Tibial nerve (tissue), 4 donors: ENCODE results near the gene NSUN6. TPM values are rescaled to one million over a fixed set of nuclear protein-coding genes. Genes with fewer than 3 reads are reported as not detected.
"Not testable (repeated sequence)": the region's sequence is repeated elsewhere in the genome, so short reads cannot be mapped to it uniquely, and the experiment has no call there.

ENCODE experiments used
- DNase-seq, 2 donors: peaks; one replicate each; pipeline ENCODE4 v3.0.0-alpha.2; 2019; ENCODE audit warnings: low spot score in 2 of 2
- H3K27ac ChIP-seq, 4 donors: fragments of 200-600 bp; sonication (generic) in 3 of 4; one replicate each; pipeline ENCODE4 v1.5.1; 2017 to 2019; ENCODE audit warnings: mild to moderate bottlenecking in 1 of 4
- H3K27me3 ChIP-seq, 2 donors: fragments of 200-600 bp; sonication (generic) in 1 of 2; one replicate each; pipeline versions ENCODE4 v1.5.1 to v1.6.0; 2017 to 2019
- H3K36me3 ChIP-seq, 3 donors: fragments of 200-600 bp; sonication (generic); one replicate each; pipeline ENCODE4 v1.5.1; 2018 to 2019
- H3K4me1 ChIP-seq, 4 donors: fragments of 200-600 bp; sonication (generic) in 3 of 4; one replicate each; pipeline ENCODE4 v1.5.1; 2017 to 2019
- H3K4me3 ChIP-seq, 4 donors: fragments of 200-600 bp; sonication (generic) in 3 of 4; one replicate each; pipeline ENCODE4 v1.5.1; 2017 to 2019; ENCODE audit warnings: mild to moderate bottlenecking in 1 of 4, moderate library complexity in 1 of 4
- H3K9me3 ChIP-seq, 4 donors: fragments of 200-600 bp; sonication (generic) in 3 of 4; one replicate each; pipeline ENCODE4 v1.5.1; 2017 to 2019
- EP300 ChIP-seq, 2 donors: sonication (generic); formaldehyde crosslinking; IDR thresholded peaks; one replicate each; pipeline ENCODE4 v1.6.1; 2017; ENCODE audit warnings: antibody characterized with exemption in 2 of 2, mild to moderate bottlenecking in 1 of 2
- POLR2A ChIP-seq, 2 donors: fragments of 450-650 bp; IDR thresholded peaks; one replicate each; pipeline ENCODE4 v1.6.1; 2017; ENCODE audit warnings: antibody characterized with exemption in 2 of 2, mild to moderate bottlenecking in 2 of 2, moderate library complexity in 2 of 2
- WGBS, 2 donors: methylation state at CpG; one replicate each; pipeline ENCODE4 v1.1.5; 2018; 5-methylcytosine and 5-hydroxymethylcytosine counted together
- total RNA-seq, 4 donors: library from RNA; depleted of rRNA; stranded (reverse); fragments of >200 nt; gene quantifications; one replicate each; pipeline ENCODE4 v1.1.0, GENCODE V29; 2016
- TF ChIP-seq, protein P1 (sequence below), 5 experiments: fragments of 200-600 bp in 3 of 5; fragments of 450-650 bp in 2 of 5; sonication (generic) in 3 of 5; IDR thresholded peaks; one replicate each; pipeline ENCODE4 v1.5.1; 2016 to 2019; ENCODE audit warnings: antibody characterized with exemption in 5 of 5, mild to moderate bottlenecking in 3 of 5, moderate library complexity in 2 of 5

The NSUN6 gene
- total RNA-seq, 4 donors from 2014 or later, result 15.6 to 30.6 (median 24.7) TPM

DNA sequence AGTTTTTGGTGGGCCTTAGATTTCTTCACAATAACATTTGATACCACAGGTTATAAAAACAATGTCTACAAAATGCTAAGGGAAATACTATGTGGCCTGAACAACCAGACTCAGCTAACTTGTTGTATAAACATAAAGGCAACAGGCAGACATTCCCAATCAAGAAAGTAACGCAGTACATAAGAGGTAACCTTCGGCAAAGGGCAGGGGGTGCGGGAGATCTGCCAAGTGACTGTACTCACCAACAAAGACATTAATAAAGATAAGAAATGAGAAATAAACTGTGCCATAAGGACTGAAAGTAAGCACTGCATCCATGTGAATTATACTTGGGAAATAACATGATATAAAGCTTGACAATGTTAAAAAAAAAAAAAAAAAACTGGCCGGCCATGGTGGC is 15.4 kb downstream of the NSUN6 start:
- Histone ChIP-seq H3K36me3 (peaks cover 0 to 14% (median 0%) of the 10 kb centered on the region in 3 donors), H3K27me3 (no peaks in the 10 kb centered on the region), H3K27ac (no peak overlapping the region), H3K4me3 (no peak overlapping the region), H3K4me1 (no peaks in the 10 kb centered on the region), H3K9me3 (peaks cover 0 to 8% (median 0%) of the 10 kb centered on the region in 4 donors)
- no peak for DNase-seq
- no peak for TF ChIP-seq EP300 (IDR thresholded peaks at IDR 0.05)
- no peak for TF ChIP-seq POLR2A (IDR thresholded peaks at IDR 0.05)
- TF ChIP-seq, protein P1, sequence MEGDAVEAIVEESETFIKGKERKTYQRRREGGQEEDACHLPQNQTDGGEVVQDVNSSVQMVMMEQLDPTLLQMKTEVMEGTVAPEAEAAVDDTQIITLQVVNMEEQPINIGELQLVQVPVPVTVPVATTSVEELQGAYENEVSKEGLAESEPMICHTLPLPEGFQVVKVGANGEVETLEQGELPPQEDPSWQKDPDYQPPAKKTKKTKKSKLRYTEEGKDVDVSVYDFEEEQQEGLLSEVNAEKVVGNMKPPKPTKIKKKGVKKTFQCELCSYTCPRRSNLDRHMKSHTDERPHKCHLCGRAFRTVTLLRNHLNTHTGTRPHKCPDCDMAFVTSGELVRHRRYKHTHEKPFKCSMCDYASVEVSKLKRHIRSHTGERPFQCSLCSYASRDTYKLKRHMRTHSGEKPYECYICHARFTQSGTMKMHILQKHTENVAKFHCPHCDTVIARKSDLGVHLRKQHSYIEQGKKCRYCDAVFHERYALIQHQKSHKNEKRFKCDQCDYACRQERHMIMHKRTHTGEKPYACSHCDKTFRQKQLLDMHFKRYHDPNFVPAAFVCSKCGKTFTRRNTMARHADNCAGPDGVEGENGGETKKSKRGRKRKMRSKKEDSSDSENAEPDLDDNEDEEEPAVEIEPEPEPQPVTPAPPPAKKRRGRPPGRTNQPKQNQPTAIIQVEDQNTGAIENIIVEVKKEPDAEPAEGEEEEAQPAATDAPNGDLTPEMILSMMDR (IDR thresholded peaks at IDR 0.05), result no peak
- 92 to 100% methylated on average over 4 of the region's 4 CpGs for WGBS, 2 donors

DNA sequence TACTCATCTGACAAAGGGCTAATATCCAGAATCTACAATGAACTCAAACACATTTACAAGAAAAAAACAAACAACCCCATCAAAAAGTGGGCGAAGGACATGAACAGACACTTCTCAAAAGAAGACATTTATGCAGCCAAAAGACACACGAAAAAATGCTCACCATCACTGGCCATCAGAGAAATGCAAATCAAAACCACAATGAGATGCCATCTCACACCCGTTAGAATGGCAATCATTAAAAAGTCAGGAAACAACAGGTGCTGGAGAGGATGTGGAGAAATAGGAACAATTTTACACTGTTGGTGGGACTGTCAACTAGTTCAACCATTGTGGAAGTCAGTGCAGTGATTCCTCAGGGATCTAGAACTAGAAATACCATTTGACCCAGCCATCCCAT is 18.9 kb downstream of the NSUN6 start:
- H3K36me3 ChIP-seq, result peaks cover 0 to 14% (median 0%) of the 10 kb centered on the region in 3 donors
- H3K4me1 ChIP-seq, DNase-seq, H3K4me3 ChIP-seq, H3K27me3 ChIP-seq, H3K9me3 ChIP-seq, H3K27ac ChIP-seq: not testable (repeated sequence)
- 92 to 96% methylated on average over 2 to 3 of the region's 3 CpGs for WGBS, 2 donors

DNA sequence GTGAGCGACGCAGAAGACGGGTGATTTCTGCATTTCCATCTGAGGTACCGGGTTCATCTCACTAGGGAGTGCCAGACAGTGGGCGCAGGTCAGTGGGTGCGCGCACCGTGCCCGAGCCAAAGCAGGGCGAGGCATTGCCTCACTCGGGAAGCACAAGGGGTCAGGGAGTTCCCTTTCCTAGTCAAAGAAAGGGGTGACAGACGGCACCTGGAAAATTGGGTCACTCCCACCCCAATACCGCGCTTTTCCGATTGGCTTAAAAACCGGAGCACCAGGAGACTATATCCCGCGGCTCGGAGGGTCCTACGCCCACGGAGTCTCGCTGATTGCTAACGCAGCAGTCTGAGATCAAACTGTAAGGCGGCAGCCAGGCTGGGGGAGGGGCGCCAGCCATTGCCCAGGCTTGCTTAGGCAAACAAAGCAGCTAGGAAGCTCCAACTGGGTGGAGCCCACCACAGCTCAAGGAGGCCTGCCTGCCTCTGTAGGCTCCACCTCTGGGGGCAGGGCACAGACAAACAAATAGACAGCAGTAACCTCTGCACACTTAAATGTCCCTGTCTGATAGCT is 23.9 kb downstream of the NSUN6 start:
- peak in 1 of 2 donors; percentile 48 for DNase-seq
- WGBS, 2 donors, result 2 to 3% methylated on average over 21 to 25 of the region's 25 CpGs

DNA sequence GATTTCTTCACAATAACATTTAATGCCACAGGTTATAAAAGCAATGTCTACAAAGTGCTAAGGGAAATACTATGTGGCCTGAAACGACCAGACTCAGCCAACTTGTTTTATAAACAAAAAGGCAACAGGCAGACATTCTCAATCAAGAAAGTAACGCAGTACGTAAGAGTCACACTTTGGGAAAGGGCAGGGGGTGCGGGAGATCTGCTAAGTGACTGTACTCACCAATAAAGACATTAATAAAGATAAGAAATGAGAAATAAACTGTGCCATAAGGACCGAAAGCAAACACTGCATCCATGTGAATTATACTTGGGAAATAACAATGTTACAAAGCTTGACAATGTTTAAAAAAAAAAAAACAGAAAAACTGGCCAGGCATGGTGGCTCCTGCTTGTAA is 25.5 kb downstream of the NSUN6 start:
- Histone ChIP-seq H3K27me3 (no peaks in the 10 kb centered on the region), H3K4me1 (peaks cover 0 to 10% (median 0%) of the 10 kb centered on the region in 4 donors), H3K9me3 (no peaks in the 10 kb centered on the region), H3K4me3 (no peak overlapping the region), H3K36me3 (peaks cover 0 to 12% (median 0%) of the 10 kb centered on the region in 3 donors), H3K27ac (no peak overlapping the region)
- DNase-seq, result no peak
- WGBS, 2 donors, result 86 to 87% methylated on average over 5 of the region's 5 CpGs
- TF ChIP-seq, protein P1 (IDR thresholded peaks at IDR 0.05), result no peak

More for the DNA sequence above, 23.9 kb downstream of the NSUN6 start:
- H3K27ac ChIP-seq, result peak overlapping the region in 2 of 4 donors; percentile 67 to 75
- H3K36me3 ChIP-seq, H3K27me3 ChIP-seq, H3K9me3 ChIP-seq, H3K4me1 ChIP-seq: not testable (repeated sequence)
- peak overlapping the region; percentile 44 to 60 (median 57) for H3K4me3 ChIP-seq
- TF ChIP-seq EP300 (IDR thresholded peaks at IDR 0.05), result peak in 1 of 2 donors; percentile 44

DNA sequence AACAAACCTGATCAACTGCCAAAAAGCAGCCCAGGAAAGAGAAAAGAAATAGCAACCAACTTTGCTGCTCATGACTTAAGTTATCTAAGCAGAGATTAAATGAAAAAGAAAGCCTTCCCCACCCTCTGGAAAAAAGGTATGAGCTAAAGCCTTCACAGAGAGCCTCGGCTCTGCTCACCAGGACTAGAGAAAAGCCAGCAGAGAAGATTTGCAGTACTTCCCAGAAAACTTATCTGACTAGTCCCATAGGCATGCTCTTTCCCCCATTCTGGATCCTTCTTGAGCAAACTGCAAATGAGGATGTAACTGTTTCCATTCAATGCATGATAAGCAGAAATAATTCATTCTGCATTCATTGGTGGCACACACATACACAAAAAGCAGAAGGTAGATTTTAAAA is 27.7 kb downstream of the NSUN6 start:
- not testable (repeated sequence) for H3K4me3 ChIP-seq, DNase-seq, H3K4me1 ChIP-seq, H3K27ac ChIP-seq, H3K27me3 ChIP-seq, H3K9me3 ChIP-seq
- H3K36me3 ChIP-seq, result peaks cover 0 to 13% (median 0%) of the 10 kb centered on the region in 3 donors
- 81 to 95% methylated on average over 1 of the region's 1 CpG for WGBS, 2 donors

DNA sequence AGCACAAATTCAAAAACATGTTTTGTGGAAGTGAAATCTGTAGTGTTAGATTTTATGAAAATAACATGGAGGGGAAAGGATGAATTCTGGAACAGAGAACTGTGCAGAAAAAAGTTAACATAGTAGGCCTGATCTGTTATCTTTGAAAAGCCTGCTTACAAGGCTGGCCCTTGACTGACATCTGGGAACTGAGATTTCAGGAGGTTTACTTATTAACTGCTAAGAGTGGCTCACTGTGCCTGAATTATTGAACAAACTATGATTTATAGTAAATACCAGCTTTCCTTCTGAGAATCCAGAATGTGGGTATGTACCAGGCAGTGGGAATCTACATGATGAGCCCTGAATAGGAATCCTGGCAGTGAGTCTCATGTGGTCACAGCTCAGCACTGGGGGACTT is 30.5 kb downstream of the NSUN6 start:
- no peak overlapping the region for H3K27ac ChIP-seq
- no peak for DNase-seq
- no peak for TF ChIP-seq EP300 (IDR thresholded peaks at IDR 0.05)
- no peak for TF ChIP-seq POLR2A (IDR thresholded peaks at IDR 0.05)
- TF ChIP-seq, protein P1 (IDR thresholded peaks at IDR 0.05), result no peak
- H3K36me3 ChIP-seq, result peaks cover 0 to 22% (median 0%) of the 10 kb centered on the region in 3 donors
- H3K4me3 ChIP-seq, result no peak overlapping the region
- H3K27me3 ChIP-seq, result no peaks in the 10 kb centered on the region
- H3K9me3 ChIP-seq, result no peaks in the 10 kb centered on the region
- H3K4me1 ChIP-seq, result no peaks in the 10 kb centered on the region

DNA sequence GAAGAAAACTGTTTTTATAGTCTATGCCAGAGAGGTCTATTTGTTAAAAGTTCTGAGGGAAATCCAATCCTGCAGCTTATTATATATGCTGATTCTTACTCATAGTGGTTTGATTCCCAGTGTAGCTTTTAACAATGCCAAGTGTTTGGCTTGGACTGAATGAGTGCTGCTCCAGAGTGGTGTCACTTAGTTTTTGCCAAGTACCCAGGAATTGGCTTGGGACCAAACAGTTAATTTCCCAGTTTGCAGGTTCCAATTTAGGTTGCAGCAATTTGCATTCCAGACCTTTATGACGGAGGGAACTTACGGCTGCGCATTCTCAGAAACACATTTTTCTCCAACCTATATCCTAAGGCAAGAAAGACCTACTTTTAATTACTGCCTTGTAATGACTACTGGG is 32.4 kb downstream of the NSUN6 start:
- WGBS, 2 donors, result 88 to 89% methylated on average over 3 of the region's 3 CpGs
- Histone ChIP-seq H3K4me3 (no peak overlapping the region), H3K4me1 (no peaks in the 10 kb centered on the region), H3K36me3 (peaks cover 0 to 22% (median 0%) of the 10 kb centered on the region in 3 donors), H3K9me3 (no peaks in the 10 kb centered on the region), H3K27ac (no peak overlapping the region), H3K27me3 (no peaks in the 10 kb centered on the region)
- DNase-seq, result no peak
- TF ChIP-seq, protein P1 (IDR thresholded peaks at IDR 0.05), result no peak
- TF ChIP-seq EP300 (IDR thresholded peaks at IDR 0.05) (no peak), POLR2A (IDR thresholded peaks at IDR 0.05) (no peak)
